ENCODE measurements around the gene PRKD2.

DNA sequence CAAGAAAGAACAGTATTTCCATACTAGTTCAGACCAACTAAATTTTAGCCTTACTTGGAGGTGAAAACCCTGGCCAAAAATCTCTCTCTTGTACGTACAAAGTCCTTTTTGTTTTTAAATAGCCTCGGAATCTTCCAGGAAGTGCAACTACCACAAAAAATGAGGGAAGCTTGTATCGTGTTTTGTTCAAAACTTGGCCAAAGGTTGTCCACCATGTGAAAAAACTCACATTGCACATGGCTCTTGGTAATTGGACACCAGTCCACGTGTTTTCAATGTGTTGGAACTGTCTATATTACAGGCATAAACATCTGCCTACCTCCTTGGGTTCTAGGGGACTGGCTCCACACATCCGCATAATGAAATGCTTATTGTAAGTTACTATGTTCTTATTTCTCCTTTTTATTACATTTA, 44.5 kb upstream of the PRKD2 start:
- TF ChIP-seq CTCF (IDR thresholded peaks at IDR 0.05) (no peak), POLR2A (IDR thresholded peaks at IDR 0.05) (no peak)
